H9 (cell line): ENCODE results near the gene SCAMP3. TPM values are rescaled to one million over a fixed set of nuclear protein-coding genes. Genes with fewer than 3 reads are reported as not detected.
"Not testable (repeated sequence)": the region's sequence is repeated elsewhere in the genome, so short reads cannot be mapped to it uniquely, and the experiment has no call there.

Experiments used
- DNase-seq: peaks from one replicate; pipeline ENCODE4 v3.0.0-alpha.2; 2017
- H2AFZ ChIP-seq: one replicate; pipeline ENCODE4 v1.6.1; 2013; ENCODE audit warnings: mild to moderate bottlenecking, low read length, control low read depth, moderate library complexity
- H2AK5ac ChIP-seq: 2 replicates; pipeline ENCODE4 v1.6.1; 2013; ENCODE audit warnings: low read length, control low read depth, mixed read lengths; ENCODE audit not compliant: insufficient read length
- H2BK120ac ChIP-seq: one replicate; pipeline ENCODE4 v1.6.1; 2013; ENCODE audit warnings: low read depth, mild to moderate bottlenecking, low read length, control low read depth, inconsistent platforms; ENCODE audit not compliant: poor library complexity, severe bottlenecking
- H2BK12ac ChIP-seq: 2 replicates; pipeline ENCODE4 v1.6.1; 2013; ENCODE audit warnings: low read length, control low read depth, mixed read lengths, low read depth; ENCODE audit not compliant: insufficient read length
- H2BK15ac ChIP-seq: 2 replicates; pipeline ENCODE4 v1.6.1; 2013; ENCODE audit warnings: low read depth, low read length, control low read depth
- H2BK20ac ChIP-seq: one replicate; pipeline ENCODE4 v1.6.1; 2013; ENCODE audit warnings: low read depth, mild to moderate bottlenecking, low read length, control low read depth, inconsistent platforms; ENCODE audit not compliant: poor library complexity, severe bottlenecking
- H2BK5ac ChIP-seq: 2 replicates; pipeline ENCODE4 v1.6.1; 2013; ENCODE audit warnings: low read length, control low read depth, mixed read lengths; ENCODE audit not compliant: insufficient read length
- H3K14ac ChIP-seq: 2 replicates; pipeline ENCODE4 v1.6.1; 2013; ENCODE audit warnings: low read length, control low read depth; ENCODE audit not compliant: insufficient read depth
- H3K18ac ChIP-seq: 2 replicates; pipeline ENCODE4 v1.6.1; 2013; ENCODE audit warnings: low read depth, mild to moderate bottlenecking, mixed read lengths, low read length, control low read depth; ENCODE audit not compliant: insufficient read length
- H3K23ac ChIP-seq: 2 replicates; pipeline ENCODE4 v1.6.1; 2013; ENCODE audit warnings: low read length, control low read depth, mixed read lengths, low read depth; ENCODE audit not compliant: insufficient read length
- H3K23me2 ChIP-seq: 2 replicates; pipeline ENCODE4 v1.6.1; 2013; ENCODE audit warnings: low read depth, mild to moderate bottlenecking, mixed read lengths, low read length, control low read depth; ENCODE audit not compliant: insufficient read length, poor library complexity, severe bottlenecking
- H3K27ac ChIP-seq: 2 replicates; pipeline ENCODE4 v1.5.1; 2013; ENCODE audit warnings: low read length, control low read depth, mixed read lengths, low read depth; ENCODE audit not compliant: insufficient read length
- H3K27me3 ChIP-seq: 2 replicates; pipeline ENCODE4 v1.6.1; 2013; ENCODE audit warnings: low read length, control low read depth, inconsistent platforms; ENCODE audit not compliant: insufficient read depth
- H3K4ac ChIP-seq: 2 replicates; pipeline ENCODE4 v1.6.1; 2013; ENCODE audit warnings: low read depth, mild to moderate bottlenecking, control low read depth, inconsistent platforms, low read length, moderate library complexity
- H3K4me1 ChIP-seq: 2 replicates; pipeline ENCODE4 v1.6.1; 2013; ENCODE audit warnings: low read length, control low read depth, inconsistent platforms; ENCODE audit not compliant: insufficient read depth
- H3K4me2 ChIP-seq: 2 replicates; pipeline ENCODE4 v1.6.1; 2013; ENCODE audit warnings: low read length, control low read depth, mixed read lengths; ENCODE audit not compliant: insufficient read length, insufficient read depth
- H3K56ac ChIP-seq: 2 replicates; pipeline ENCODE4 v1.6.1; 2013; ENCODE audit warnings: low read depth, mild to moderate bottlenecking, mixed read lengths, low read length, control low read depth; ENCODE audit not compliant: insufficient read length
- H3K79me1 ChIP-seq: 2 replicates; pipeline ENCODE4 v1.6.1; 2013; ENCODE audit warnings: low read depth, mild to moderate bottlenecking, moderate library complexity, low read length, control low read depth, inconsistent platforms; ENCODE audit not compliant: insufficient read depth, poor library complexity, severe bottlenecking
- H3K79me2 ChIP-seq: 2 replicates; pipeline ENCODE4 v1.6.1; 2013; ENCODE audit warnings: low read length, control low read depth, inconsistent platforms; ENCODE audit not compliant: insufficient read depth
- H3K9ac ChIP-seq: 2 replicates; pipeline ENCODE4 v1.6.1; 2013; ENCODE audit warnings: low read length, control low read depth, mixed read lengths; ENCODE audit not compliant: insufficient read length; ENCODE audit errors: extremely low read depth
- H3K9me3 ChIP-seq: one replicate; pipeline ENCODE4 v1.6.1; 2013; ENCODE audit warnings: low read depth, low read length, inconsistent platforms; ENCODE audit not compliant: control insufficient read depth
- H3T11ph ChIP-seq: one replicate; pipeline ENCODE4 v1.6.1; 2013; ENCODE audit warnings: mild to moderate bottlenecking, low read length, control low read depth, inconsistent platforms
- H4K20me1 ChIP-seq: one replicate; pipeline ENCODE4 v1.6.1; 2013; ENCODE audit not compliant: control insufficient read depth, insufficient read length, insufficient read depth
- H4K5ac ChIP-seq: 2 replicates; pipeline ENCODE4 v1.6.1; 2013; ENCODE audit warnings: low read depth, mild to moderate bottlenecking, mixed read lengths, low read length, control low read depth; ENCODE audit not compliant: insufficient read length
- H4K8ac ChIP-seq: replicated peaks from 2 replicates; pipeline ENCODE4 v1.6.1; 2013; ENCODE audit warnings: low read length, control low read depth, mixed read lengths, low read depth; ENCODE audit not compliant: insufficient read length
- H4K91ac ChIP-seq: 2 replicates; pipeline ENCODE4 v1.6.1; 2013; ENCODE audit warnings: low read depth, mild to moderate bottlenecking, moderate library complexity, mixed read lengths, low read length, control low read depth; ENCODE audit not compliant: insufficient read length
- H3K27ac Mint-ChIP-seq, 3 experiments: 2 replicates in 2 of 3; 3 replicates in 1 of 3; pipeline ENCODE4 v1.8.0; 2020 to 2021; ENCODE audit warnings: mixed read lengths in 3 of 3, mild to moderate bottlenecking in 1 of 3, moderate library complexity in 1 of 3
- H3K27me3 Mint-ChIP-seq: 2 replicates; pipeline ENCODE4 v1.8.0; 2021; ENCODE audit warnings: low read depth, mild to moderate bottlenecking, moderate library complexity, mixed read lengths
- H3K36me3 Mint-ChIP-seq, 3 experiments: 2 replicates in 2 of 3; 3 replicates in 1 of 3; pipeline ENCODE4 v1.8.0; 2020 to 2021; ENCODE audit warnings: low read depth in 3 of 3, mixed read lengths in 3 of 3; ENCODE audit not compliant: insufficient read depth in 1 of 3
- H3K4me1 Mint-ChIP-seq, 2 experiments: 2 replicates each; pipeline ENCODE4 v1.8.0; 2020; ENCODE audit warnings: mixed read lengths in 2 of 2
- H3K4me3 Mint-ChIP-seq, 2 experiments: 2 replicates in 1 of 2; 3 replicates in 1 of 2; pipeline ENCODE4 v1.8.0; 2020 to 2021; ENCODE audit warnings: mild to moderate bottlenecking in 2 of 2, mixed read lengths in 2 of 2, moderate library complexity in 1 of 2
- H3K9me3 Mint-ChIP-seq, 2 experiments: 2 replicates in 1 of 2; 3 replicates in 1 of 2; pipeline ENCODE4 v1.8.0; 2020; ENCODE audit warnings: mild to moderate bottlenecking in 2 of 2, mixed read lengths in 2 of 2, moderate library complexity in 1 of 2
- WGBS: extraction: QIAGEN DNeasy Blood & Tissue Kit; methylation state at CpG from one replicate; pipeline ENCODE4 v1.1.7; 2013; ENCODE audit warnings: missing lambda C conversion rate, low lambda C conversion rate, mixed read lengths; ENCODE audit not compliant: insufficient read length; ENCODE audit errors: extremely low coverage; 5-methylcytosine and 5-hydroxymethylcytosine counted together
- total RNA-seq: library from RNA; stranded (reverse); gene quantifications from 2 replicates; pipeline ENCODE4 v1.2.1, GENCODE V29; 2021

The SCAMP3 gene
- total RNA-seq, 1 experiment from 2014 or later, result 52.5 TPM

DNA sequence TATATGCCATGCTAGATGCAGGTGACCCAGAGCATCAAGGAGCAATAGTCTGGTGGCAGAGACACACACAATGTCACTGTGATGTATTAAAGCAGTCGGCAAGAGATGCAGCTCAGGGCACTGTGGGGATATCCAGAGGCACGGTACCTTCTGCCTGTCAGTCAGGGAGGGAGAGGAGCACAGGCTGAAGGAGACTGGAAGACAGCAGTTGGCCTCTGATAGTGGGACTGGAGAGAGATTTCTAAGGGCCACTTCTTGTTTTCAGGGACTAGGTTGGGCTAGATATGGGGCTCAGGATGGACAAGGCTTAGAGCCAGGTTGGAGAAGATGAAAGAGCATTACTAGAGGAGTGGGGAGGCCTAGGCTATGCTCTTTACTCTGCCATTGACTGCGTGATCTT, 30.9 kb downstream of the SCAMP3 start:
- H3K4me1 ChIP-seq, H2BK15ac ChIP-seq, H2AK5ac ChIP-seq, H3T11ph ChIP-seq, H4K8ac ChIP-seq, H2BK5ac ChIP-seq, H3K79me2 ChIP-seq, H3K79me1 ChIP-seq, H3K14ac ChIP-seq, H3K9me3 Mint-ChIP-seq, H3K4me2 ChIP-seq, H3K27ac ChIP-seq, H4K20me1 ChIP-seq, H3K9ac ChIP-seq, H3K4ac ChIP-seq, H3K18ac ChIP-seq, DNase-seq, H3K27ac Mint-ChIP-seq, H3K23ac ChIP-seq, H4K5ac ChIP-seq, H2BK20ac ChIP-seq, H2BK12ac ChIP-seq, H3K4me3 Mint-ChIP-seq, H3K9me3 ChIP-seq, H4K91ac ChIP-seq, H3K23me2 ChIP-seq, H3K27me3 ChIP-seq, H3K56ac ChIP-seq, H2AFZ ChIP-seq, H2BK120ac ChIP-seq: not testable (repeated sequence)
- peaks cover 3 to 12% (median 8%) of the 10 kb centered on the region in 3 experiments; a peak in 6 of 7 replicates for H3K36me3 Mint-ChIP-seq
- peaks cover 39% of the 10 kb centered on the region for H3K27me3 Mint-ChIP-seq
- peaks cover 14 to 15% of the 10 kb centered on the region in 2 experiments for H3K4me1 Mint-ChIP-seq
- no CpG with 5 or more reads among the region's 3 CpGs for WGBS
